LHCN-M2 (cell line): ENCODE data around the gene SRCIN1. TPM values are rescaled to one million over a fixed set of nuclear protein-coding genes. Genes with fewer than 3 reads are reported as not detected.
A peak's percentile ranks its signal among the peaks of the same experiment; 100 is the strongest.
"Not testable (repeated sequence)": the region's sequence is repeated elsewhere in the genome, so short reads cannot be mapped to it uniquely, and the experiment has no call there.

Experiments used
- DNase-seq: peaks from one replicate; pipeline ENCODE4 v3.0.0-alpha.2; 2012; ENCODE audit warnings: low read depth
- polyA plus RNA-seq: library from polyadenylated mRNA; unstranded; fragments of >200 nt; gene quantifications from one replicate; pipeline ENCODE4 v1.2.1, GENCODE V29; 2012; ENCODE audit warnings: missing spikeins
- total RNA-seq: library from RNA; depleted of rRNA; stranded (reverse); fragments of >200 nt; gene quantifications from 2 replicates; pipeline ENCODE4 v1.2.3, GENCODE V29; 2014; rRNA removed

SRCIN1 gene
- not detected in 2 replicates for total RNA-seq
- polyA plus RNA-seq: 0.04 TPM

- DNase-seq: no peak
Measured at GRCh38 chr17:38605841-38606645, at the start of gene SRCIN1. TSS of gene SRCIN1 (minus strand) at chr17:38605952. CDS start at chr17:38605705, 247 bp downstream.

GRCh38 chr17:38654411-38655398, 49.0 kb upstream of the SRCIN1 start:
- DNase-seq: no peak

GRCh38 chr17:38653679-38654078, 47.9 kb upstream of the SRCIN1 start:
- no peak for DNase-seq

- DNase-seq: no peak
Measured at GRCh38 chr17:38653230-38653629, 47.5 kb upstream of the SRCIN1 start.

- not testable (repeated sequence) for DNase-seq
Measured at GRCh38 chr17:38650653-38651173, 45.0 kb upstream of the SRCIN1 start.

GRCh38 chr17:38637951-38638350, 32.2 kb upstream of the SRCIN1 start:
- no peak for DNase-seq

GRCh38 chr17:38636054-38636453, 30.3 kb upstream of the SRCIN1 start:
- DNase-seq: no peak

- no peak for DNase-seq
Measured at GRCh38 chr17:38632334-38632733, 26.6 kb upstream of the SRCIN1 start.

GRCh38 chr17:38628441-38628840, 22.7 kb upstream of the SRCIN1 start:
- peak; percentile 27 for DNase-seq

GRCh38 chr17:38627957-38628356, 22.2 kb upstream of the SRCIN1 start:
- DNase-seq: no peak

GRCh38 chr17:38626606-38627226, 21.0 kb upstream of the SRCIN1 start:
- not testable (repeated sequence) for DNase-seq

GRCh38 chr17:38625482-38625881, 19.7 kb upstream of the SRCIN1 start:
- no peak for DNase-seq

GRCh38 chr17:38624782-38625355, 19.1 kb upstream of the SRCIN1 start:
- DNase-seq: not testable (repeated sequence)

- no peak for DNase-seq
Measured at GRCh38 chr17:38621538-38621937, 15.8 kb upstream of the SRCIN1 start.

GRCh38 chr17:38620551-38621277, 15.0 kb upstream of the SRCIN1 start:
- no peak for DNase-seq

GRCh38 chr17:38619937-38620550, 14.3 kb upstream of the SRCIN1 start:
- DNase-seq: no peak

- no peak for DNase-seq
Measured at GRCh38 chr17:38619451-38619795, 13.7 kb upstream of the SRCIN1 start.

GRCh38 chr17:38617967-38618760, 12.4 kb upstream of the SRCIN1 start:
- no peak for DNase-seq
